22Rv1 (cell line): Measurements from ENCODE around the gene MEA1.

Experiments
- ZFX ChIP-seq: fragments of 450-650 bp; IDR thresholded peaks from 2 replicates; pipeline ENCODE4 v1.6.1; 2017; ENCODE audit warnings: antibody characterized with exemption, borderline replicate concordance
- TF ChIP-seq, protein P1 (sequence below): fragments of 450-650 bp; IDR thresholded peaks from 2 replicates; pipeline ENCODE4 v1.5.1; 2017; ENCODE audit warnings: mild to moderate bottlenecking

DNA sequence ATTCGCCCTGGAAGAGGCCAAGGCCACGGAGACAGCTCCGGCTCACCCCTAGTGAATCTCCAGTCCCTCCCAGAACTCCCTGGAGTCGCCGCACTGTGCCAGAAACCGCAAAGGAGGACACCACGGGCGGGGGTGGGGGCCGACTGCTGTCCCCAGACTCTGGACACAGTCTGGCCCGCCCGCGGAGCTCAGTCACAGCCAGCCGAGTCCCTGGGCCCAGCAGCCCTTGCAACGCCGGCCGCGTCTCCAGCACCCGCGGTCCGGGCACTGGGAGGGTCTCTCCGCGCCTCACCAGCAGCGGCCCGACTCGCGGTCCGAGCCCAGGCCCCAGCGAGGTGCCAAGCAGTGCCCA is 35.3 kb downstream of the MEA1 start:
- TF ChIP-seq, protein P1, sequence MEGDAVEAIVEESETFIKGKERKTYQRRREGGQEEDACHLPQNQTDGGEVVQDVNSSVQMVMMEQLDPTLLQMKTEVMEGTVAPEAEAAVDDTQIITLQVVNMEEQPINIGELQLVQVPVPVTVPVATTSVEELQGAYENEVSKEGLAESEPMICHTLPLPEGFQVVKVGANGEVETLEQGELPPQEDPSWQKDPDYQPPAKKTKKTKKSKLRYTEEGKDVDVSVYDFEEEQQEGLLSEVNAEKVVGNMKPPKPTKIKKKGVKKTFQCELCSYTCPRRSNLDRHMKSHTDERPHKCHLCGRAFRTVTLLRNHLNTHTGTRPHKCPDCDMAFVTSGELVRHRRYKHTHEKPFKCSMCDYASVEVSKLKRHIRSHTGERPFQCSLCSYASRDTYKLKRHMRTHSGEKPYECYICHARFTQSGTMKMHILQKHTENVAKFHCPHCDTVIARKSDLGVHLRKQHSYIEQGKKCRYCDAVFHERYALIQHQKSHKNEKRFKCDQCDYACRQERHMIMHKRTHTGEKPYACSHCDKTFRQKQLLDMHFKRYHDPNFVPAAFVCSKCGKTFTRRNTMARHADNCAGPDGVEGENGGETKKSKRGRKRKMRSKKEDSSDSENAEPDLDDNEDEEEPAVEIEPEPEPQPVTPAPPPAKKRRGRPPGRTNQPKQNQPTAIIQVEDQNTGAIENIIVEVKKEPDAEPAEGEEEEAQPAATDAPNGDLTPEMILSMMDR: no peak
- no peak for TF ChIP-seq ZFX
